ENCODE data around the gene FICD. TPM values are rescaled to one million over a fixed set of nuclear protein-coding genes. Genes with fewer than 3 reads are reported as not detected.
"Not testable (repeated sequence)": the region's sequence is repeated elsewhere in the genome, so short reads cannot be mapped to it uniquely, and the experiment has no call there.

The FICD gene
- total RNA-seq, 1 donor from 2014 or later: 7.1 TPM

DNA sequence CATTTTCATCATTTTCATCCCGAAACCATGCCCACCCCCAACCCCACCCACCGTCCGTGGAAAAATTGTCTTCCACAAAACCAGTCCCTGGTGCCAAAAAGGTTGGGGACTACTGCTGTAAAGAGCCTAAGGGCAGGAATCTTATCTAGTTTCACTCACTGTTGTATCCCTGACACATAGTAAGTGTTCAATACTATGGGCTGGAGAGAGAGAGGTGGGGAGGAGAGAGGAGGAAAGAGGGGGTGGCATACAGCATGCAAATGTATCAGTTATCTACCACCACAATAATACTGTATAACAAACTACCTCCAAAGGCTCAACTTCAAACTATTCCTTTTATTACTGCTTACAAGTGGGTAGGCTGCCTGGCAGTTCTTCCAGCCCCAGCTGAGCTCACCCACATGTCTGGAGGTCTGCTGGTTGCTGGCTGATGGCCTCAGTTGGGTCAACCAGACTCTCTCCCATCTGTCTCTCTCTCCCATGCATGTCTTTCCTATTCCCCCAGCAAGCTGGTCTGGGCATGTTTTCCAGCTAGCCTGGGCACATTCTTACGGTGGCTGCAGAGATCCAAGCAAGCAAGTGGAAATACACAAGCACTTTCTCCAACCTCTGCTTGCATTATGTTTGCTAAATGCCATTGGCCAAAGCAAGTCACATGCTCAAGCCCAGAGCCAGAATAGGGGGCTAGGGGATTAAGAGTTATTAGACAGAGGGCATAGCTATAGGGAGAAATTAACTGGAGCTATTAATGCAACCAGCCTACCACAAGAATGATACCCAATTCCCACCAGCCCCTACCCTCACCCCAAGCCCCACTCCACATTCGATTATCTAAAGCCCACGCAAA, 31.6 kb upstream of the FICD start:
- Histone ChIP-seq H3K36me3 (no peaks in the 10 kb centered on the region), H3K27me3 (no peaks in the 10 kb centered on the region), H4K20me1 (ENCODE audit: low read depth) (no peaks in the 10 kb centered on the region), H2AFZ (replicated peaks) (no peak overlapping the region), H3K4me1 (no peaks in the 10 kb centered on the region), H3K27ac (no peak overlapping the region), H3K4me3 (no peak overlapping the region), H3K9me3 (ENCODE audit: low read depth) (no peaks in the 10 kb centered on the region), H3K9ac (no peak overlapping the region), H3K79me2 (ENCODE audit: low read depth) (no peaks in the 10 kb centered on the region), H3F3A (ENCODE audit: low read depth) (no peaks in the 10 kb centered on the region), H3K4me2 (no peak overlapping the region)
- TF ChIP-seq EZH2 (IDR thresholded peaks at IDR 0.05): no peak
- TF ChIP-seq, protein P1, sequence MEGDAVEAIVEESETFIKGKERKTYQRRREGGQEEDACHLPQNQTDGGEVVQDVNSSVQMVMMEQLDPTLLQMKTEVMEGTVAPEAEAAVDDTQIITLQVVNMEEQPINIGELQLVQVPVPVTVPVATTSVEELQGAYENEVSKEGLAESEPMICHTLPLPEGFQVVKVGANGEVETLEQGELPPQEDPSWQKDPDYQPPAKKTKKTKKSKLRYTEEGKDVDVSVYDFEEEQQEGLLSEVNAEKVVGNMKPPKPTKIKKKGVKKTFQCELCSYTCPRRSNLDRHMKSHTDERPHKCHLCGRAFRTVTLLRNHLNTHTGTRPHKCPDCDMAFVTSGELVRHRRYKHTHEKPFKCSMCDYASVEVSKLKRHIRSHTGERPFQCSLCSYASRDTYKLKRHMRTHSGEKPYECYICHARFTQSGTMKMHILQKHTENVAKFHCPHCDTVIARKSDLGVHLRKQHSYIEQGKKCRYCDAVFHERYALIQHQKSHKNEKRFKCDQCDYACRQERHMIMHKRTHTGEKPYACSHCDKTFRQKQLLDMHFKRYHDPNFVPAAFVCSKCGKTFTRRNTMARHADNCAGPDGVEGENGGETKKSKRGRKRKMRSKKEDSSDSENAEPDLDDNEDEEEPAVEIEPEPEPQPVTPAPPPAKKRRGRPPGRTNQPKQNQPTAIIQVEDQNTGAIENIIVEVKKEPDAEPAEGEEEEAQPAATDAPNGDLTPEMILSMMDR (IDR thresholded peaks at IDR 0.05): no peak
- TF ChIP-seq EZH2phosphoT487 (IDR thresholded peaks at IDR 0.05): no peak
- no peaks in the 10 kb centered on the region for H3K36me3 Mint-ChIP-seq
- H3K27ac Mint-ChIP-seq: no peak overlapping the region
- no peaks in the 10 kb centered on the region for H3K4me1 Mint-ChIP-seq
- no peak for DNase-seq (ENCODE audit: low spot score)
- H3K27me3 Mint-ChIP-seq (ENCODE audit: insufficient read depth, low read depth): peaks cover 6% of the 10 kb centered on the region
- no peak overlapping the region for H3K4me3 Mint-ChIP-seq
- peaks cover 5% of the 10 kb centered on the region for H3K9me3 Mint-ChIP-seq

- no peaks in the 10 kb centered on the region for H3K9me3 ChIP-seq (ENCODE audit: low read depth)
- H3F3A ChIP-seq (ENCODE audit: low read depth): no peaks in the 10 kb centered on the region
- TF ChIP-seq, protein P1 (IDR thresholded peaks at IDR 0.05): no peak
- no peak for TF ChIP-seq EZH2phosphoT487 (IDR thresholded peaks at IDR 0.05)
- no peak for TF ChIP-seq EZH2 (IDR thresholded peaks at IDR 0.05)
- Mint-ChIP-seq H3K27me3 (ENCODE audit: insufficient read depth, low read depth) (peaks cover 2% of the 10 kb centered on the region), H3K9me3 (peaks cover 5% of the 10 kb centered on the region), H3K4me1 (no peaks in the 10 kb centered on the region), H3K27ac (no peak overlapping the region), H3K4me3 (no peak overlapping the region), H3K36me3 (no peaks in the 10 kb centered on the region)
- H3K4me3 ChIP-seq: no peak overlapping the region
- H3K36me3 ChIP-seq: no peaks in the 10 kb centered on the region
- no peak overlapping the region for H3K9ac ChIP-seq
- H3K79me2 ChIP-seq (ENCODE audit: low read depth): no peaks in the 10 kb centered on the region
- no peaks in the 10 kb centered on the region for H3K27me3 ChIP-seq
- H3K27ac ChIP-seq: no peak overlapping the region
- DNase-seq (ENCODE audit: low spot score): no peak
- no peaks in the 10 kb centered on the region for H4K20me1 ChIP-seq (ENCODE audit: low read depth)
- H2AFZ ChIP-seq (replicated peaks): no peak overlapping the region
- H3K4me1 ChIP-seq: no peaks in the 10 kb centered on the region
- H3K4me2 ChIP-seq: no peak overlapping the region
Measured at GRCh38 chr12:108484431-108484830, 30.6 kb upstream of the FICD start.

GRCh38 chr12:108484845-108485244, 30.2 kb upstream of the FICD start:
- H3K79me2 ChIP-seq (ENCODE audit: low read depth): no peaks in the 10 kb centered on the region
- H3K4me2 ChIP-seq: no peak overlapping the region
- no peak for TF ChIP-seq EZH2 (IDR thresholded peaks at IDR 0.05)
- no peak for TF ChIP-seq EZH2phosphoT487 (IDR thresholded peaks at IDR 0.05)
- TF ChIP-seq, protein P1 (IDR thresholded peaks at IDR 0.05): no peak
- H4K20me1 ChIP-seq (ENCODE audit: low read depth): no peaks in the 10 kb centered on the region
- H3F3A ChIP-seq (ENCODE audit: low read depth): no peaks in the 10 kb centered on the region
- Mint-ChIP-seq H3K4me1 (no peaks in the 10 kb centered on the region), H3K27ac (no peak overlapping the region), H3K4me3 (no peak overlapping the region), H3K9me3 (peaks cover 5% of the 10 kb centered on the region), H3K36me3 (no peaks in the 10 kb centered on the region), H3K27me3 (ENCODE audit: insufficient read depth, low read depth) (peaks cover 2% of the 10 kb centered on the region)
- H3K9me3 ChIP-seq (ENCODE audit: low read depth): no peaks in the 10 kb centered on the region
- no peak overlapping the region for H3K9ac ChIP-seq
- H3K4me3 ChIP-seq: no peak overlapping the region
- H3K27me3 ChIP-seq: no peaks in the 10 kb centered on the region
- H3K36me3 ChIP-seq: no peaks in the 10 kb centered on the region
- no peaks in the 10 kb centered on the region for H3K4me1 ChIP-seq
- no peak overlapping the region for H2AFZ ChIP-seq (replicated peaks)
- no peak overlapping the region for H3K27ac ChIP-seq
- no peak for DNase-seq (ENCODE audit: low spot score)

- H3K4me2 ChIP-seq; H3K4me3 ChIP-seq; H3K36me3 ChIP-seq; H3K27ac Mint-ChIP-seq; H3K27me3 Mint-ChIP-seq (ENCODE audit: insufficient read depth, low read depth); H3K4me3 Mint-ChIP-seq; H4K20me1 ChIP-seq (ENCODE audit: low read depth); H3K79me2 ChIP-seq (ENCODE audit: low read depth); H3K9me3 Mint-ChIP-seq; H3K27ac ChIP-seq; H3F3A ChIP-seq (ENCODE audit: low read depth); H3K4me1 ChIP-seq; H3K27me3 ChIP-seq; DNase-seq (ENCODE audit: low spot score); H3K9ac ChIP-seq; H3K36me3 Mint-ChIP-seq; H3K9me3 ChIP-seq (ENCODE audit: low read depth); H2AFZ ChIP-seq (replicated peaks); H3K4me1 Mint-ChIP-seq: not testable (repeated sequence)
Measured at GRCh38 chr12:108485371-108485770, 29.7 kb upstream of the FICD start.

- H3K4me2 ChIP-seq; H3K27me3 ChIP-seq; H3K36me3 ChIP-seq; H3K4me3 ChIP-seq; H3K4me1 ChIP-seq; H3K79me2 ChIP-seq (ENCODE audit: low read depth); H3F3A ChIP-seq (ENCODE audit: low read depth); H3K27ac ChIP-seq; H3K27me3 Mint-ChIP-seq (ENCODE audit: insufficient read depth, low read depth); H3K36me3 Mint-ChIP-seq; H3K4me1 Mint-ChIP-seq; H3K9ac ChIP-seq; H2AFZ ChIP-seq (replicated peaks); H3K9me3 ChIP-seq (ENCODE audit: low read depth); H3K27ac Mint-ChIP-seq; H4K20me1 ChIP-seq (ENCODE audit: low read depth); H3K9me3 Mint-ChIP-seq; DNase-seq (ENCODE audit: low spot score): not testable (repeated sequence)
- peak overlapping the region; percentile 29 for H3K4me3 Mint-ChIP-seq
Measured at GRCh38 chr12:108487029-108487428, 28.0 kb upstream of the FICD start.
